T-helper 22 cell (primary cell): ENCODE data around the gene KIF17.

Experiments used
- DNase-seq: peaks from one replicate; pipeline ENCODE4 v3.0.0-alpha.2; 2020; ENCODE audit warnings: low read depth

The KIF17 gene

DNA sequence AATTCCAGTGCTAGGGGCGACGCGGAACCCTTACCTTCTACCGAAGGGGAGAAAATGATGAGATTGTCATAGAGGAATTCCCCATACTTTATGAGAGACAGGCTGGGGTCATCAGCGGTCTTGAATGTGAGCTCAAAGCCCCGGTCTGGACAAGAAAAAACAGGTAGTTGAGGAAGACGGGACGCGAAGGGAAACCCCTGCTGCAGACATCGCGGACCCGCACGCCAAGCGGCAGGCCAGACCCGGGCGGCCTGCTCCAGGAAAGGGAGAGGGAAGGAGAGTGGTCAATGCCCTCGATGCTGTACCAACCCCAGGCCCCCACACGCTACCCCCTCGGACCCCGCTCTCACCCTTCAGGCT lies 57.0 kb downstream of the KIF17 start:
- DNase-seq = no peak

DNA sequence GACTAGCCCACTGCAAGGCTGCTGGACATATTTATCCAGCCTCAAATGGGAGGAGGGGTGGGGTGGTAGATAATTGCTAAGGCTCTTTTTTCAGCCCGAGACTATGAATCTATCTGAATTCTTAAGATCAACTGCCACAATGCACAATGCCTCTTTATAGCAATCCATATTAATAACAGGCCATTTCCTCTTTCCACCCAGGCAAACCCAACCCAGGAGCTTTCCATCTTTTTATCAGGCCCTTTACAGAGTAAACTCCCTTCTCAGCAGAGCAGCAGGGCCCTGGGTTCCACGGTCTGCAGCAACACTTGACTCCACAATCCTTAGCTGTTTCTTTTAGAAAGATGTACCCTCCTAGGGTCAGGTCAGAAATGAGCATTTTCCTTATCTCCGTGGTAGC lies 57.4 kb downstream of the KIF17 start:
- DNase-seq = no peak

DNA sequence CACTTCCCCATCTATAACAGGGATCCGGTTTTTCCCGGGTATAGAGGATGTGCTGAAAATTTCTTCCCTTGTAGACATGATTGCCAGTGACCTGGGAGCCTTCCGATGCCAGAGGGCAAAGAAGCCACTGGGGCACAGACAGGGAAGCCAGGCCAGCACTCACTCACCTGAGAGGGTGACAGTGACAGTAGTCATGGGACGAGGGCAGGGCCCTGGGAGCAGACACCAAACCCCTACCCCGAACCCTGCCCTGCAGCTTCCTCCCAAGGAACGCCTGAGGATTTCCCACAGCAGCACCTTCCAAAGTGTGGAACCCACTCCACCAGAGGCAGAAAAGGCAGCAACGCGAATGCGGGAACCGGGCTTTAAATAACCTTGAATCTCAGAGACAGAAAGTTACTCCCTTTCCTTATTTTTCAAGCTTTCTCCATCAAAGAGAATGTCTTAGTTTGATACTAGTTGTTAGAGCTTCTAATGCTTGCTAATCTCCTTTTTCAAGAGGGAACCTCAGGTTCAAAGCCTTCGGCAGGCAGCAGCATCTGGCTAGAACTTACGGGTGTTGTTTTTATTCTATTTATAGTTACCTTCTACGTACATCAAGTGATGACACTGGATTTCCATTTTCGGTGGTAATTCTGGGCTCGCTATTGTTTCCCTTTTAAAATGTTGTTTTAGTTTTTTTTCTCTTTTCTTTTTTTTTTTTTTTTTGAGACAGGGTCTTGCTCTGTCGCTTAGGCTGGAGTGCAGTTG lies 59.5 kb downstream of the KIF17 start:
- DNase-seq = no peak

DNA sequence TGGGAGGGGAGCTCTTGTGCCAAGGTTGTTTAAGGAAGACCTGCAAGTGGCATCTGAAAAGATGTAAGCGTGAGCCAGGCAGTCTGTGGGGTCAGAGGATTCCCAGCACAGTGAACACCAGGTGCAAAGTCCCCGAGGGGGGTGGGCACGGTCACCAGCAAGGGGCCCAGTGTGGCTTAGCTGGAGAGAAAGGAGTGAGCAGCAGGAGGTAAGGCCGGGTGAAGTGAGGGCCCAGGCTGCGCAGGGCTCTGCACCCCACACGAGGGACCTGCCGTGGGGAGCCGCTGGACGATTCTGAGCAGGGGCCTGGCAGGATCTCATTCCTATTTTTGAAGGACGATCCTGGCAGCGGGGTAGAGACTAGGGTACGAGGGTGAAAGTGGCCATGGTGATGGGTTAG lies 60.8 kb downstream of the KIF17 start:
- DNase-seq = no peak

DNA sequence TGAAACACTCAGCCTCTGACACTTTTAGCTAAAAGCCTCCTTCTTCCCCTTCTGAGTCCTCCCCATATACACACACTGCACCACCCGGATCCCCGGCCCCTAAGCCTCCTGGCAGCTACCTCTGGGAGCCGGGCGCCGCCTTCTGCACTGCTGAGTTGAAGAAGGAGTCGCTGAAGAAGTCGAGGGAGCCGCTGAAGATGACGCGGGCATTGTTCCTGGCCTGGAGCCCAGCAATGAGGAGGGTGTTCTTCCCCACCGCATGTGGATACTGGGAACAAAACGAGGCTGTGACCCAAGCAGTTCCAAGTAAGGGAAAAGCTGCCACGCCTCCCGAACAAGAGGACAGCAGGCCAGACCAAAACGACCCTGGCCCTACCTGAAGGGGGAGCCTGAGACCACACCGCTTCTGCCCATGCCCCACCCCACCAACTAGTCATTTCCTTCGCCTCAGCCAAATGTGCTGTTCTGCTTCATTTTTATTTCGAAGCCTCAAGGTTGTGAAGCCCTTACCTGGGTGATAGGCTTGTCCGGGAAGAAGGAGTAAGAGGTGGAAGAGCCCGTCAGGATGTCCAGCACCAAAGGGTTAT lies 63.6 kb downstream of the KIF17 start:
- DNase-seq = no peak

DNA sequence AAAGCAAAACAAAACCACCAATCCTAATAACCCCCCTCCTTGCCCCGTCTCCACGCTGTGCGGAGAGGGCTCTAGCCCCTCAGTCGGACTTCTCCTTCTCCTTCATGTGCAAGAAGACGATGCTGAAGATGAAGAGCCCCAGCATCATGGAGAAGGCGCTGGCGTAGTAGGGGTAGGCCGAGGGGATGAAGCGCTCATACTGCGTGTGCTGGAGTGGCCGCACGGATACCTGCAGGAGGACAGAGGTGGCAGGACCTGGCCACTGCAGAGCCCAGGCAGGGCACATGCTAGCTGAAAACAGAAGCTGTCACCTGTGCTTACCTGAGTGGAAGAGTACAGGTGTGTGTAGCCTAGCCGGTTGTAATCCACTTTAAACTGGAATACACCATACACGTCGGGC lies 65.5 kb downstream of the KIF17 start:
- no peak for DNase-seq

DNA sequence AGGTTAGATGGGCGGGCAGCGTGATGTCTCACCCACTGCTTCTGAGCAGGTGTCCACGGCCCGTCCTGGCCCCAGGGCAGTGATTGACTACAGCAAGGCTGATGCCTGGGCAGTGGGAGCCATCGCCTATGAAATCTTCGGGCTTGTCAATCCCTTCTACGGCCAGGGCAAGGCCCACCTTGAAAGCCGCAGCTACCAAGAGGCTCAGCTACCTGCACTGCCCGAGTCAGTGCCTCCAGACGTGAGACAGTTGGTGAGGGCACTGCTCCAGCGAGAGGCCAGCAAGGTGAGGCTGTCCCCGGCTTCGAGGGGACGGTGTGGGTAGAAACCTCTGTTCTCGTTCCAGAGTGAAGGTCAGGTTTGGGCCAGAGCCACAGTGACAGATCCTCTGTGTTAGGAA lies 68.9 kb downstream of the KIF17 start:
- DNase-seq = no peak

DNA sequence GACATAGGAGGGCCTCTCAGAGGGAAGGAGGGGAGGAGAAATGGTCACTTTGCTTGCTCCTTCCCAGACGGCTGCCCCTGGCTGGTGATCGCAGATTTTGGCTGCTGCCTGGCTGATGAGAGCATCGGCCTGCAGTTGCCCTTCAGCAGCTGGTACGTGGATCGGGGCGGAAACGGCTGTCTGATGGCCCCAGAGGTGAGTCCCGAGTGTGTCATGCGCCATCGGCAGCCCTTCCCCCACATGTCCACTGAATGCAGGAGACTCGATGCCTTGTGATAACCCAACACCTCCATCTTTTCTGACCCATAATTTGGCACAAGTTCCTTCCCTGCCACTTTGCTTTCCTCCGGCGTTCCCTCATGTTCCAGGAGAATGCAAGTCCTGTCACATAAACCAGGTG lies 69.4 kb downstream of the KIF17 start:
- no peak for DNase-seq

DNA sequence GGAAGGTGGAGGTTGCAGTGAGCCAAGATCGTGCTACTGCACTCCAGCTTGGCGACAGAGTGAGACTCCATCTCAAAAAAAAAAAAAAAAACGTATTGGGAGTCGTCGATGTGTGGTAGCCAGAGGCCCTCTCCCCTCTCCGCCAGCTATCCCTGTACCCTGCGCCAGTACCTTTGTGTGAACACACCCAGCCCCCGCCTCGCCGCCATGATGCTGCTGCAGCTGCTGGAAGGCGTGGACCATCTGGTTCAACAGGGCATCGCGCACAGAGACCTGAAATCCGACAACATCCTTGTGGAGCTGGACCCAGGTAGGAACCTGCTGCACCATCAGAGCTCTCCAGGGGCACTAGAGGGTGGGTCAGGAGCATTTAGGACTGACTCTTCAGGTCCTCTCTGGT lies 72.4 kb downstream of the KIF17 start:
- DNase-seq = no peak

DNA sequence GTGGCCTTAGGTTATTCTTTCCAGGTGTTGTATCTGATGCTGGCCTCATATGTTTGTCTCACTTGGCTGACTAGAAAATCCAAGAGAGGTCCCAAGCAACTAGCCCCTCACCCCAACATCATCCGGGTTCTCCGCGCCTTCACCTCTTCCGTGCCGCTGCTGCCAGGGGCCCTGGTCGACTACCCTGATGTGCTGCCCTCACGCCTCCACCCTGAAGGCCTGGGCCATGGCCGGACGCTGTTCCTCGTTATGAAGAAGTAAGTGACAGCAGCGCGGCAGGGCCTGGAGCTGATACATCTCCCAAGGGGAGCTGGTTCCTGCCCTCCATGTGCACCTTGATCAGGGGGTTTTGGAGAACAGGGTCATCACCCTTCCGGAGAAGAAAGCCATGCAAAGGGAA lies 73.4 kb downstream of the KIF17 start:
- DNase-seq = no peak

DNA sequence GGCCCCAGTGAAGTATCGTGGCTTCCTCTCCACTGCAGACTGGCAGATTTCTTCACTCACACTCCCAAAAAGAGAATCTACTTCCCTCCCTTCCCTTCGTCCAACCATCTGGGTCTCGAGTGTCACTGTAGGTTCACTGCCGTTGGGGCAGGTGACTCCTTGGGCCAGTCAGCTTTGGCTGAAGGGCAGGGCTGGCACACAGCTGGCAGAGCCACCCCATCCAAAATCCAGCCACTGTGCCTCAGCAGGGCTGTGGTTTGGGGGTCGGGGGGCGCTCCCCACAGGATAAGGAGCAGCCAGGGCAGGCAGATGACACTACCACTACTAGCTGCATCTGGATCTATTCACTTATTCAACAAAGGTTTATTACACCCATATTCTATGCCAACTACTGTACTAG lies 74.7 kb downstream of the KIF17 start:
- no peak for DNase-seq

DNA sequence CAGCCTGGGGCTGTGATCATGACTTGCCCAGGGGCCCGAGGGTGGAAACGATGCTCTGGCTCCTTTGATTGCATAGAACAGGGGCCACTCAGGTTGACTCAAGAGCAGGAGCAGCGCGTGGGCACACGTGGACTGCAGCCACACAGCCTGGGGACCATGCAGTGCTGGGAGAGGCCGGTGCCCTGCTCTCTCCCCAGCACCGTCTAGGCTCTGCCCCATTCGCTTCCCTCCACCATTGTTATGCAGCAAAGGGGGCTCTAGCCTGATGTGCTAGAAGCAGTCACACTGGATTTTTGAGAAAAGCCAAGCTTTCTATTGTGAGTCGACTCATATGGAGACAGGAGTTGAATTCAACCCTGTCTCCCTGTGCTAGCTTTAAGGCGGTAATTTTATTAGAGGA lies 75.8 kb downstream of the KIF17 start:
- DNase-seq = no peak

DNA sequence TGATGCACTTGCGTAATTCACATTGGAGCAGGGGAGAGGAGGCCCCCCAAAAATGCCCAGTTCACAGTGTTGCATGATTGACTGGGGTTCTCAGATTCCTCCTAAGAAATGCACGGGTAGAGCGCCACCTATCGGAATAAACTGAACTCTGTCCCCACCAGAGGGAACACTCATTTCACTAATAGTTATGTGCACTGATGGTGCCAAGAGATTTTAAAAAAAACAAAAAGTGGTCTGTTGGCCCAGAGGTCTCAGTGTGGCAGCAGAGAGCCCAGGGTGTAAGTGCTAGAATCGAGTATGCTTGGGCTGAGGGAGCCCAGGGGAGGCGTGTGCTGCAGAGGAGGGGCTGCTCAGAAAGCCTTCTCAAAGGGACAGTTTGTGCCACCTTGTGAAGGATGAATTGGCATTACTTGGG lies 77.6 kb downstream of the KIF17 start:
- DNase-seq = no peak

DNA sequence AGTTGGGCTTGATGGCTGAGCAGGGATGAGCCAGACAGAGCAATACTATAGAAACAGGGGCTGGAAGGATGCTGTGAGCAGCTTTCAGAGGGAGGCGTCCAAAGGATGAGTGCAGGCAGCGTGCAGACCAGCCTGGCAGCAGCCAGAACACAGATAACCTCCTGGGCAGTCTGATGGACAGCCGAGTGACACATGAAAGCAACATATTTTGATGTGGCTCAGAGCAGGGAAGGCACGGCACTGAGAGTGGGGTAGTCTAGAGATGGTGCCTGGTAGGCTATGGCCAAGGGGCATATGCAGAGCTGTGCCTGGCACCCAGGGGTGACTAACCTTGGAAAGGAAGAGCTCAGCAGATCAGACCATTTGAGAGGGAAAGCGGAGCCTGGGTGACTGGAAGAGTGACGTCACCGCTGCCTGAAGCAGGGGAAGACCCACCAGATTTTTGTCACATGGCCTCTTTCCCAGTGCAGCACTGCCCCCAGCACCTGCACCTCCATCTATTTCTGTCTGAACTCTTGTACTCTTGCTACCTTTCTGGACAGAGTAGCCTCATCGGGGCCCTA lies 80.9 kb downstream of the KIF17 start:
- no peak for DNase-seq

DNA sequence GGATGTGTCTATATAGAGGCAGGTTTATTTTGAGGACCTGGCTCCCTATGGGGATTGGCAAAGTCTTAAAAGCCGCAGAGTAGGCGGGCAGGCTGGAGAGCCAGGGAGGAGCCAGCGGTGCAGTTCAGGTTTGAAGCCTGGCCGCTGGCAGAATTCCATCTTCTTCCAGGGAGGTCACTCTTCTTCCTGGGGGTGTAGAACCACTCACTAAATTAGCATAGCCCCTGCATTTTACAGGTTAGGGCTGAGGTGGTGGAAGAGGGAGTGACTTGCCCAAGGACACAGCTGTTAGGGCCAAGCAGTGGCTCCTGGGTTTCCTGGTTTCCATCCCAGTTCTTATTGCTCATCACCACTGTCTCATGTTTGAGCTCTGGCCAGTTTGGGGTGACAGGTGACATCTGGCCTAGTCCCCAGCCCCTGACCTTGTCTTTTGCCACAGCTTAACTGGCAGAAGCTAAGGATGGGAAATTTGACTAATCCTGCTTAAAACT lies 83.2 kb downstream of the KIF17 start:
- no peak for DNase-seq

DNA sequence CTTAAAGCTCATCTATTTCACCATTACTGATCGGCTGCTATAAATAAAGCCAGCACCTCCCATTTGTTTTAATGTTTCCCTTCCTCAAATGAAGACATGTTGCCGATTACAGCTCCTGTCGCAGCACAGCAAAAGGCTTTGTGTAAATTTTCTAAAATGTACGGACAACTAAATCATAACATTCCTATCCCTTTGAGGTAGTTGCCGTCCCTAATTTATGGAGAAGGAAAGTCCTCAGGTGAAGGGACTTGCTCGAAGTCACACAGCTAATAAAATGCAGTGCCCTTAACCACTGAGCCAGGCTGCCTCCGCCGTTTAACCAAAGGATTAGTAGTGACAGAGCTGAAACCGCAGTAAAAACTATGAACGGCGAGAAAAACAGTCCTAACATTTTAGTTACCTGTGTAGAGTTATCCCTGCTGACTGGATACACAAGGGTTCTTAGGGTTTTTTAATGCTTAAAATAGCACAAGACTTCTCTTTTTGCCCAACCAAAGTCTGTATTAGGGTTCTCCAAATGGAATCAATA lies 83.7 kb downstream of the KIF17 start:
- no peak for DNase-seq

DNA sequence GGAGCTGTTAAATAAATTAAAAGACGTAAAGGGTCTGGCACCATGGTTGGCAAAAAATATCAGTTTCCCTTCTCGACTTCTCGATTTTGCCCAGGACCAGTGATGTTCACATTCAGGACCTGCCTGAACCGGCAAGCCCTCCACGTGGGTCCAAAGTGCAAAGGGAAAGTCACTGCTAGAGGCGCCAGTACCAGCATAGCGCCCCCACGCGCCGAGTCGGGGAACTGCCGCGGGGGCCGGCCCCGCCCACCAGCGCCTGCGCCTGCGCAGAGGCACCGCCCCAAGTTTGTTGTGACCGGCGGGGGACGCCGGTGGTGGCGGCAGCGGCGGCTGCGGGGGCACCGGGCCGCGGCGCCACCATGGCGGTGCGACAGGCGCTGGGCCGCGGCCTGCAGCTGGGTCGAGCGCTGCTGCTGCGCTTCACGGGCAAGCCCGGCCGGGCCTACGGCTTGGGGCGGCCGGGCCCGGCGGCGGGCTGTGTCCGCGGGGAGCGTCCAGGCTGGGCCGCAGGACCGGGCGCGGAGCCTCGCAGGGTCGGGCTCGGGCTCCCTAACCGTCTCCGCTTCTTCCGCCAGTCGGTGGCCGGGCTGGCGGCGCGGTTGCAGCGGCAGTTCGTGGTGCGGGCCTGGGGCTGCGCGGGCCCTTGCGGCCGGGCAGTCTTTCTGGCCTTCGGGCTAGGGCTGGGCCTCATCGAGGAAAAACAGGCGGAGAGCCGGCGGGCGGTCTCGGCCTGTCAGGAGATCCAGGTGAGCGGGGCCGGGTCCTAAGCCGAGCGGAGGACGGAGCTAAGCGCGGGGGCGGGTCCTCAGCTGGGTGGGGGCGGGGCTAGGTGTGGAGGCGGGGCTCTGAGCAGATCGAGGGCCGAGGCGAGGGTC lies 84.4 kb downstream of the KIF17 start, which contains the start of gene PINK1:
Gene PINK1 (plus strand): TSS at position 269 of the 875 bp plus-strand sequence. CDS start 91 bp downstream, at position 360.
- DNase-seq = peak; percentile 61

DNA sequence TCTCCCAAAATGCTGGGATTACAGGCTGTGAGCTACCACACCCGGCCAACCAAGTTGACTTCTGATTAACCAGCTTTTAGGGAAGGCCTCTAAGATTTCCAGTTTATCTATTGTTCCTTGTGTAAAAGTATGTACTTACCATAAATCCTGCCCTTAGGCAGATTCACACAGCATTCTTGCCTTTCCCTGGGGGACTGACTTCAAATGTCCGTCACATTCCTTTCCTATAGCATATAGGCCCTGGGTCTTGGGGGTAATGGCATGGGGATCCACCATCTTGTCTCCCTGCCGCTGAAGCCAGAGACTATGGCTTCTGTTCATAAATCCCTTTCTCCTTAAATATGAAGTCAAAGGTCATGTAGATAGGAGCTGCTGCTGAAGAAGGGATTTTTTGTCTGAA lies 85.4 kb downstream of the KIF17 start:
- no peak for DNase-seq

DNA sequence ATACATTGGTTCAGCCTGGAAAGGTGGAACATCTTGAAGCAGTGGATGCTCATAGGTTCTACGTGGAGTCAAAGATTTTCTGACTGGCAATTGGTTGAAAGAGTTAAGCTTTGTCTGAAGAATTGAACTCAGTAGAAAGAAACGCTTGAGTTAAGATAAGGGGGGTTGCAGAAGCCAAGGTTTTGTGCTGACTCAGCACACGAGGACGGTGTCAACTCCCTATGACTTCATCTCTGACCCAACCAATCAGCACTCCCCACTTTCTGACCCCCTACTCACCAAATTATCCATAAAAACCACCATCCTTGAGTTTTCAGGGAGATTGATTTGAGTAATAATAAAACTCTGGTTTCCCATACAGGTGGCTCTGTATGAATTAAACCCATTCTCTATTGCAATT lies 87.1 kb downstream of the KIF17 start:
- no peak for DNase-seq

DNA sequence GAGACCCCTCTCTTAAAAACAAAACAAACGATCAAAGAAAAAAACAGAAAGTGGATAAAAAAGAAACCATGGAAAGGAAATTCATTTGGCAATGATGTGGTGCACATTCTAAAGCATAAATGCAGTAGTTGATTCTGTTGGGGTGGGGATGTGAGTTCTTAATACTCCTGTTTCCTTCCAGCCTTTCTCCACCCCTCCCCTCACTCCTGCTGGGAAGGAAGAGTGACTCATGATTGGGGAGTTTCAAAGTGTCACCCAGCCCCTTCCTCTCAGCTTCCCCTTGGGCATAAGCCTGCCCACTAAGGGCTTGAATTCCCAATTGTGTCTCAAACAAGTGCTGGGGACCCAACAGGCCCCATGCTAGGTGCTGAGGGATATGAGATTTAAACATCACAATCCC lies 91.3 kb downstream of the KIF17 start:
- DNase-seq = no peak

DNA sequence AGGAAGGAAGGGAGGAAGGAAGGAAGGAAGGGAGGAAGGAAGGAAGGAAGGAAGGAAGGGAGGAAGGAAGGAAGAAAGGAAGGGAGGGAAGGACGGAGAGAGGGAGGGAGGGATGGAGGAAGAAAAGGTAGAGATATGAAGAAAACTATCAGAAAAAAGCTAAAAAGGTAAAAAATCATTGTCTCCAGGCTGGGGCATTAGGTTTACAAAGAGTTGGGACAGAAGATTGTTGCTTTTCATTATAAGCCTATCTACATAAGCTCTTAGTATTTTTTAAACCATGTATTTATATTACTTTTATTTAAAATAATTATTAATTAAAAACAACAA lies 91.7 kb downstream of the KIF17 start:
- no peak for DNase-seq
